Peyer's patch (tissue), 4 donors: ENCODE measurements around the gene PYROXD2. TPM values are rescaled to one million over a fixed set of nuclear protein-coding genes. Genes with fewer than 3 reads are reported as not detected.
A peak's percentile ranks its signal among the peaks of the same experiment; 100 is the strongest.

ENCODE experiments used
- DNase-seq, 3 donors: peaks; one replicate each; pipeline ENCODE4 v3.0.0-alpha.2; 2017 to 2019
- H3K27ac ChIP-seq, 4 donors: fragments of 200-600 bp; sonication (generic); one replicate each; pipeline ENCODE4 v1.5.1; 2016 to 2019
- H3K27me3 ChIP-seq, 2 donors: fragments of 200-600 bp; sonication (generic); one replicate each; pipeline ENCODE4 v1.5.1; 2019
- H3K36me3 ChIP-seq, 3 donors: fragments of 200-600 bp; sonication (generic); one replicate each; pipeline ENCODE4 v1.5.1; 2016 to 2019
- H3K4me1 ChIP-seq, 4 donors: fragments of 200-600 bp; sonication (generic); one replicate each; pipeline ENCODE4 v1.5.1; 2016 to 2019
- H3K4me3 ChIP-seq, 4 donors: fragments of 200-600 bp; sonication (generic); 1 replicate in 3 of 4; 2 replicates in 1 of 4; pipeline ENCODE4 v1.5.1; 2016 to 2019; ENCODE audit warnings: mild to moderate bottlenecking in 1 of 4
- H3K9me3 ChIP-seq, 4 donors: fragments of 200-600 bp; sonication (generic); one replicate each; pipeline ENCODE4 v1.5.1; 2016 to 2019; ENCODE audit warnings: mild to moderate bottlenecking in 1 of 4
- POLR2A ChIP-seq, 2 donors: fragments of 450-650 bp; IDR thresholded peaks; one replicate each; pipeline ENCODE4 v1.5.1; 2017; ENCODE audit warnings: antibody characterized with exemption in 2 of 2, mild to moderate bottlenecking in 2 of 2, moderate library complexity in 2 of 2
- total RNA-seq, 4 donors: library from RNA; depleted of rRNA; stranded (reverse); fragments of >200 nt; gene quantifications; one replicate each; pipeline ENCODE4 v1.1.0, GENCODE V29; 2016
- TF ChIP-seq, protein P1 (sequence below), 6 experiments: fragments of 450-650 bp in 4 of 6; fragments of 200-600 bp in 2 of 6; sonication (generic) in 1 of 6; IDR thresholded peaks; one replicate each; pipeline ENCODE4 v1.5.1; 2017 to 2019; ENCODE audit warnings: antibody characterized with exemption in 6 of 6, mild to moderate bottlenecking in 3 of 6, moderate library complexity in 1 of 6

PYROXD2 gene
- total RNA-seq, 4 donors from 2014 or later = 7.0 to 23.1 (median 11.5) TPM

DNA sequence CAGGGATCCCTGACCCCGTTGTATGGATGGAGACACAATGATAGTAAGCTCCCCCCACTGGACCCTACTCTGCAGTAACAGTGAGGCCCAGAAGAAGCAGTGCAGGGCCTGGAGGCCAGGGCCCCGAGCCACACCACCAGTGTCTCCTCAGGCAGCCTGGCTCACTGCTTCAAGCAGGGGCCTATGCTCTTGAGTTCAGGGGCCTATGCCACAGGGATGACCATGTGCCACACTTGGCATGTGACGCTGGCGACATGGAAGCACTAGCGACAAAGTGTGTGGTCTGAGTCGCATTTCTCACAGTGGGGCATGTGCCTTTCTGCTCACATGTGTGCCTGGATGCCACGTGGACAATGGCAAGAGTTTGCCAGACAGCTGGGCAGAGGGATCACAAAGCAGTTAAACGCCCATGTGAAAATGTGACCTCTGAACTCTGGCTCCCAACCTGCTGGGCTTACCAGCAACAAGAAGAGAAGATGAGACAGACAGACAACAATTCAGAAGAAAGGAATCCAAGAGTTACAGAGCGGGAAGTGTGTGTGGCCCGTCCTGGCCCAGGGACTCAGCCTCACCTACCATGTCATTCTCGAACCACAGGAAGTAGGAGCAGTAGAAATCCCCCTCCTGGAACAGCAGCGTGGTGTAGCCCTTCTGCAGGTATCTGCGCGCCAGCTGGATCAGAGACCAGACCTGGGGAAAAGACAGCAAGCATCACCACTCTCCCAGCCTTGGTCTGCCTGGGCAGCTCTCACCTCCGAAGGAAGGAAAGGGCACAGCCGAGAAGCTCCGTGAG lies 4.7 kb upstream of the PYROXD2 start:
- TF ChIP-seq, protein P1, sequence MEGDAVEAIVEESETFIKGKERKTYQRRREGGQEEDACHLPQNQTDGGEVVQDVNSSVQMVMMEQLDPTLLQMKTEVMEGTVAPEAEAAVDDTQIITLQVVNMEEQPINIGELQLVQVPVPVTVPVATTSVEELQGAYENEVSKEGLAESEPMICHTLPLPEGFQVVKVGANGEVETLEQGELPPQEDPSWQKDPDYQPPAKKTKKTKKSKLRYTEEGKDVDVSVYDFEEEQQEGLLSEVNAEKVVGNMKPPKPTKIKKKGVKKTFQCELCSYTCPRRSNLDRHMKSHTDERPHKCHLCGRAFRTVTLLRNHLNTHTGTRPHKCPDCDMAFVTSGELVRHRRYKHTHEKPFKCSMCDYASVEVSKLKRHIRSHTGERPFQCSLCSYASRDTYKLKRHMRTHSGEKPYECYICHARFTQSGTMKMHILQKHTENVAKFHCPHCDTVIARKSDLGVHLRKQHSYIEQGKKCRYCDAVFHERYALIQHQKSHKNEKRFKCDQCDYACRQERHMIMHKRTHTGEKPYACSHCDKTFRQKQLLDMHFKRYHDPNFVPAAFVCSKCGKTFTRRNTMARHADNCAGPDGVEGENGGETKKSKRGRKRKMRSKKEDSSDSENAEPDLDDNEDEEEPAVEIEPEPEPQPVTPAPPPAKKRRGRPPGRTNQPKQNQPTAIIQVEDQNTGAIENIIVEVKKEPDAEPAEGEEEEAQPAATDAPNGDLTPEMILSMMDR (IDR thresholded peaks at IDR 0.05) = no peak
- TF ChIP-seq POLR2A (IDR thresholded peaks at IDR 0.05) = no peak
- Histone ChIP-seq H3K27ac (no peak overlapping the region), H3K4me1 (peaks cover 0 to 6% (median 3%) of the 10 kb centered on the region in 4 donors), H3K9me3 (no peaks in the 10 kb centered on the region), H3K4me3 (no peak overlapping the region), H3K36me3 (peaks cover 0 to 70% (median 0%) of the 10 kb centered on the region in 3 donors), H3K27me3 (no peaks in the 10 kb centered on the region)
- peak in 1 of 3 donors; percentile 36 for DNase-seq

DNA sequence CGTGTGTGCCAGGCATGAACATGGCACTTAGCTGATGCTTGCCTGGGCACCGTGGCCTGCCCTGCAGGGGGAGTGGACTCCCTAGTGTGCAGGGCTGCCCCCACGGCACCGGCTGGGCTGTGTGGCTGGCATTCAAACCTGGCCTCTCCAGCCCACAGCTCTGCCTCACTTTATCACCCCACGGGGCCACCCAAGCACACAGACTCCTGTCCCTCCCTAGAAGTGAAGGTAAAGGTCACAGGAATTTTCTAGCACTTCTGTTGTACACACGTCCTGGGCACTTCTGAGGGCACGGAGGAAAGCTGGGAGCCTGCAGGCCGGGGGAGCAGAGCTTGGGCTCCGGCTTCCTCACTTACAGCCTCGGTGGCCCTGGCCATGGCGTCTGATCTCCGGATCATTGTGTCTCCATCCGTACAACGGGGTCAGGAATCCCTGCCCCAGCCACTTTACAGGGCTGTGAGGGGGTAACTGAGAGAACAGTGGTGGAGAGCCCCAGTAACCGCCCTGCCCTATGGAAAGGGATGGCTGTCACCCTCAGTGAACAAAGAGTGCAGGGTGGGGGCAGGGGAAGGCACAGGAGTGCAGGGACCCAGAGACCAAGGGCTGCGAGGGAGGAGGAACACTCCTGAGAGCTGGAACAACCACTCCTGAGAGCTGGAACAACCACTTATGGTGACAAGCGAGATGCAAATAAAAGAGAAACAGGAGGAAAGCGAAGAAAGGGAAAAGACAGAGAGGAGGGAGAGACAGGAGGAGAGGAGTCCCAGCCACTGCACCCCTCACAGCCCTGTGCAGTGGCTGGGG lies 3.9 kb upstream of the PYROXD2 start:
- H3K27me3 ChIP-seq = no peaks in the 10 kb centered on the region
- no peak overlapping the region for H3K27ac ChIP-seq
- H3K9me3 ChIP-seq = no peaks in the 10 kb centered on the region
- no peak overlapping the region for H3K4me3 ChIP-seq
- peak in 1 of 3 donors; percentile 39 for DNase-seq
- H3K36me3 ChIP-seq = peaks cover 0 to 63% (median 0%) of the 10 kb centered on the region in 3 donors
- H3K4me1 ChIP-seq = peaks cover 0 to 6% (median 3%) of the 10 kb centered on the region in 4 donors
- TF ChIP-seq, protein P1 (IDR thresholded peaks at IDR 0.05) = no peak
- TF ChIP-seq POLR2A (IDR thresholded peaks at IDR 0.05) = no peak

DNA sequence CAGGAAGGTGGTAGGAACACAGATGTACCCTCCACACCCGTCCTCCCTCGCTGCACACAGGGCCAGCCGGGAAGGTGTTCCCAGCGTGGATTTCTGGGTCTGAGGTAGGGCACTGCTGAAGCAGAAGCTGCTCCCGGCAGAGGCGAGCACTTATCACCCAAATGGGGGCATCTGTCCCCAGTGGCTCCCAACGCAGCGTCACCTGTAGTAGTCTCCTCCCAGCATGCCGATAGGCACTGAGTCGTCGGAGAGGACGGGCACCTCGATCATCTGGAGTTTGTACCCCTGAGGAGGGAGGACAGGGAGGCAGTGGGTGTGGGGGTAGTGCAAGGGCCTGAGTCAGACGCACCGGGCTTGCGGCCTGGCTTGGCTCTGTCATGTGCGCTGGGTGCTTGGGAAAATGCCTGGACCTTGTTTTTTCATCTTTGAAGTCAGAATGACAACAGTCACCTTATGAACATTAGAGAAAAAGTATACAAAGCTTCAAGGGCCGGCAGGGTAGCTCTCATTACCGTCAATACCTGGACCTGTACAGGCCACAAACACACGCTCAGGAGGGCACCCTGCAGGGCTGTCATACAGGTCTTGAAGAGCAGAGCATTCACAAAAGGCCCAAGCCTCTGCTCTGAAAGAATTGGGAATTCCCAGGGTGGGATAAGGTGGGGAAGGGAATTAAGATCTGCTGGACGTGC lies 3.1 kb upstream of the PYROXD2 start:
- Histone ChIP-seq H3K9me3 (no peaks in the 10 kb centered on the region), H3K27ac (no peak overlapping the region), H3K4me3 (no peak overlapping the region), H3K4me1 (peaks cover 0 to 6% (median 3%) of the 10 kb centered on the region in 4 donors), H3K27me3 (no peaks in the 10 kb centered on the region), H3K36me3 (peaks cover 0 to 55% (median 0%) of the 10 kb centered on the region in 3 donors)
- TF ChIP-seq, protein P1 (IDR thresholded peaks at IDR 0.05) = no peak
- TF ChIP-seq POLR2A (IDR thresholded peaks at IDR 0.05) = no peak
- peak in 1 of 3 donors; percentile 24 for DNase-seq

DNA sequence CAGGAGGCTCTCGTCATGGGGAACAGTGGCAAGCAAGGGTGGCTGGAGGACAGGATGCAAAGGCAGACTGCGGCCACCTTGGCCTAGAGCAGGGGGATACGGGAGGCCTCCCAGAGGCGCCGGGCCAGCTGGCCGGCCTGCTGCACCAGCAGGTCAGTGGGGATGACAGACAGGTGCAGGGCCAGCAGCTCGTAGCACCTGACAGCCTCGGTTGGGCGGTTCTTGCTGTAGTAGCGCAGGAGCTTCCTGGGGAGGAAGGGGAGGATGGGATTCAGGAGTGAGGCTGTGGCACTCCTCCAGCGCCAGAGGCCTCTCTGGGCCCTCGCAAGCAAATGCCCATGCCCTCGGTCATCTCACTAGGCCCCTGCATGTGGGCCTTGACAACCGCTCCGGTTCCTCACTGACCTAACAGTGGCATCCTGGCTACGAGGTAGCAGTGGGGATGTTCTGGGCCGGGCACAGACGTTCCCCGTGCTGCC lies 2.5 kb upstream of the PYROXD2 start:
- no peak for TF ChIP-seq POLR2A (IDR thresholded peaks at IDR 0.05)
- TF ChIP-seq, protein P1 (IDR thresholded peaks at IDR 0.05) = no peak
- H3K4me3 ChIP-seq = no peak overlapping the region
- peaks cover 0 to 6% (median 3%) of the 10 kb centered on the region in 4 donors for H3K4me1 ChIP-seq
- DNase-seq = peak in 1 of 3 donors; percentile 40
- H3K27ac ChIP-seq = no peak overlapping the region
- H3K27me3 ChIP-seq = no peaks in the 10 kb centered on the region
- H3K36me3 ChIP-seq = peaks cover 0 to 49% (median 0%) of the 10 kb centered on the region in 3 donors
- H3K9me3 ChIP-seq = no peaks in the 10 kb centered on the region
